HK-2 (cell line): ENCODE measurements around the gene IGF1R.

Source experiments
- DNase-seq: peaks from one replicate; pipeline ENCODE4 v3.0.0-alpha.2; 2018; ENCODE audit not compliant: unreplicated experiment

The IGF1R gene

GRCh38 chr15:98648654-98649471, 524 bp downstream of the IGF1R start:
- peak; percentile 45 for DNase-seq

GRCh38 chr15:98649472-98650416, 1.4 kb downstream of the IGF1R start:
- DNase-seq, result peak; percentile 38

- DNase-seq, result peak; percentile 32
These were observed 2.2 kb downstream of the IGF1R start for GRCh38 chr15:98650417-98651035.

- peak; percentile 26 for DNase-seq
These were observed 2.7 kb downstream of the IGF1R start for GRCh38 chr15:98651036-98651481.

- DNase-seq, result peak; percentile 3
These were observed 3.4 kb downstream of the IGF1R start for GRCh38 chr15:98651581-98652220.

GRCh38 chr15:98653686-98654085, 5.3 kb downstream of the IGF1R start:
- DNase-seq, result no peak

- no peak for DNase-seq
These were observed 6.5 kb downstream of the IGF1R start for GRCh38 chr15:98654790-98655360.

GRCh38 chr15:98655732-98656131, 7.4 kb downstream of the IGF1R start:
- no peak for DNase-seq

GRCh38 chr15:98657721-98658120, 9.4 kb downstream of the IGF1R start:
- DNase-seq, result no peak

- DNase-seq, result peak; percentile 9
These were observed 10.7 kb downstream of the IGF1R start for GRCh38 chr15:98658831-98659699.

- DNase-seq, result no peak
These were observed 11.7 kb downstream of the IGF1R start for GRCh38 chr15:98660055-98660454.

- no peak for DNase-seq
These were observed 14.7 kb downstream of the IGF1R start for GRCh38 chr15:98663045-98663444.

GRCh38 chr15:98663606-98664005, 15.3 kb downstream of the IGF1R start:
- DNase-seq, result no peak

GRCh38 chr15:98666441-98666840, 18.1 kb downstream of the IGF1R start:
- DNase-seq, result no peak

- no peak for DNase-seq
These were observed 18.5 kb downstream of the IGF1R start for GRCh38 chr15:98666841-98667240.

- DNase-seq, result no peak
These were observed 19.3 kb downstream of the IGF1R start for GRCh38 chr15:98667521-98668179.

- no peak for DNase-seq
These were observed 20.4 kb downstream of the IGF1R start for GRCh38 chr15:98668566-98669308.

- no peak for DNase-seq
These were observed 21.3 kb downstream of the IGF1R start for GRCh38 chr15:98669638-98670037.
